CD4-positive, alpha-beta memory T cell (primary cell): ENCODE results near the gene CDC42EP5. TPM values are rescaled to one million over a fixed set of nuclear protein-coding genes. Genes with fewer than 3 reads are reported as not detected.
"Not testable (repeated sequence)": the region's sequence is repeated elsewhere in the genome, so short reads cannot be mapped to it uniquely, and the experiment has no call there.

Experiments
- CTCF ChIA-PET: fragments of 350-600 bp; sonication (Branson Sonifier 250); formaldehyde crosslinking; loops from one replicate; lab custom pipeline; 2021; ENCODE audit warnings: inconsistent platforms; ENCODE audit not compliant: partially characterized antibody; lab: Charles Lee
- POLR2A ChIA-PET: fragments of 350-600 bp; sonication (Branson Sonifier 250); formaldehyde crosslinking; loops from one replicate; lab custom pipeline; 2021; ENCODE audit not compliant: partially characterized antibody; lab: Charles Lee
- DNase-seq, 5 donors: peaks; one replicate each; pipeline versions ENCODE4 v3.0.0 to v3.0.0-alpha.2; 2020 to 2022; ENCODE audit warnings: mixed read lengths in 1 of 5
- H3K27ac ChIP-seq: one replicate; pipeline ENCODE4 v1.7.0; 2013; ENCODE audit warnings: low read depth, low read length
- H3K27me3 ChIP-seq: 2 replicates; pipeline ENCODE4 v1.7.0; 2013; ENCODE audit warnings: mild to moderate bottlenecking, low read length, moderate library complexity; ENCODE audit not compliant: insufficient read depth
- H3K36me3 ChIP-seq: 2 replicates; pipeline ENCODE4 v1.7.0; 2013; ENCODE audit warnings: mild to moderate bottlenecking, low read length, moderate library complexity; ENCODE audit not compliant: insufficient read depth
- H3K4me1 ChIP-seq: 2 replicates; pipeline ENCODE4 v1.7.0; 2013; ENCODE audit warnings: mild to moderate bottlenecking, low read length, moderate library complexity; ENCODE audit not compliant: insufficient read depth
- H3K4me3 ChIP-seq, 2 donors: one replicate each; pipeline ENCODE4 v1.7.0; 2013; ENCODE audit warnings: low read length in 2 of 2, mild to moderate bottlenecking in 1 of 2
- H3K9me3 ChIP-seq, 2 donors: one replicate each; pipeline ENCODE4 v1.7.0; 2013; ENCODE audit warnings: low read length in 2 of 2, control low read depth in 1 of 2; ENCODE audit not compliant: control insufficient read depth in 1 of 2
- H3K27ac Mint-ChIP-seq, 7 donors: one replicate each; pipeline ENCODE4 v1.8.0; 2020 to 2021; ENCODE audit warnings: mixed read lengths in 7 of 7, mild to moderate bottlenecking in 6 of 7, inconsistent platforms in 3 of 7, moderate library complexity in 3 of 7
- H3K27me3 Mint-ChIP-seq, 2 donors: one replicate each; pipeline ENCODE4 v1.8.0; 2020 to 2021; ENCODE audit warnings: mixed read lengths in 2 of 2
- H3K36me3 Mint-ChIP-seq, 2 donors: one replicate each; pipeline ENCODE4 v1.8.0; 2020 to 2021; ENCODE audit warnings: mixed read lengths in 2 of 2, inconsistent platforms in 1 of 2, mild to moderate bottlenecking in 1 of 2
- H3K4me1 Mint-ChIP-seq, 4 donors: one replicate each; pipeline ENCODE4 v1.8.0; 2020 to 2021; ENCODE audit warnings: mixed read lengths in 4 of 4, mild to moderate bottlenecking in 1 of 4
- H3K4me3 Mint-ChIP-seq, 8 donors: one replicate each; pipeline ENCODE4 v1.8.0; 2020 to 2021; ENCODE audit warnings: mixed read lengths in 8 of 8, mild to moderate bottlenecking in 7 of 8, moderate library complexity in 6 of 8, inconsistent platforms in 3 of 8
- H3K9me3 Mint-ChIP-seq, 8 donors: one replicate each; pipeline ENCODE4 v1.8.0; 2020 to 2021; ENCODE audit warnings: mixed read lengths in 8 of 8, mild to moderate bottlenecking in 5 of 8, inconsistent platforms in 3 of 8, moderate library complexity in 1 of 8
- intact Hi-C: fragments of 100-400 bp; cut with micrococcal nuclease; formaldehyde crosslinking; loops from one replicate; pipeline ENCODE4 v1.15.1; 2023
- polyA plus RNA-seq, 2 donors: library from polyadenylated mRNA; unstranded; fragments of 300-500 nt; fragmentation: Illumina TruSeq; gene quantifications; one replicate each; pipeline ENCODE4 v1.2.3, GENCODE V29; 2021
- total RNA-seq, 2 experiments: library from RNA; stranded (reverse); gene quantifications; one replicate each; pipeline ENCODE4 v1.2.3, GENCODE V29; 2021

The CDC42EP5 gene
- total and polyA plus RNA-seq, 4 experiments from 2014 or later = not detected

- H3K27ac Mint-ChIP-seq, H3K9me3 Mint-ChIP-seq, H3K9me3 ChIP-seq, intact Hi-C loops, H3K36me3 Mint-ChIP-seq, H3K27me3 ChIP-seq, DNase-seq, H3K4me1 ChIP-seq, H3K27ac ChIP-seq, H3K36me3 ChIP-seq, POLR2A ChIA-PET, H3K4me3 ChIP-seq: not testable (repeated sequence)
- Mint-ChIP-seq H3K27me3 (peaks cover 18 to 24% of the 10 kb centered on the region in 2 donors), H3K4me3 (peak overlapping the region in 4 of 8 donors; percentile 8 to 67 (median 18)), H3K4me1 (peaks cover 10 to 30% (median 18%) of the 10 kb centered on the region in 4 donors)
- CTCF ChIA-PET = interaction anchor here (1.1 kb wide), 1 partner anchor 17 kb away, joined by 4 read pairs; no protein-coding TSS in a partner anchor
These were observed 25.3 kb upstream of the CDC42EP5 start for GRCh38 chr19:54498451-54498772.

- peak overlapping the region in 3 of 7 donors; percentile 3 to 43 (median 25) for H3K27ac Mint-ChIP-seq
- peak in 2 of 5 donors; percentile 13 to 14 for DNase-seq
- CTCF ChIA-PET = interaction anchor here (1.2 kb wide), 1 partner anchor 17 kb away, joined by 4 read pairs; no protein-coding TSS in a partner anchor
- H3K36me3 ChIP-seq, POLR2A ChIA-PET, H3K27me3 ChIP-seq, H3K36me3 Mint-ChIP-seq, H3K4me1 ChIP-seq, intact Hi-C loops, H3K4me3 ChIP-seq, H3K27ac ChIP-seq, H3K9me3 ChIP-seq, H3K9me3 Mint-ChIP-seq: not testable (repeated sequence)
- peaks cover 10 to 30% (median 18%) of the 10 kb centered on the region in 4 donors for H3K4me1 Mint-ChIP-seq
- H3K27me3 Mint-ChIP-seq = peaks cover 21 to 24% of the 10 kb centered on the region in 2 donors
- peak overlapping the region in 7 of 8 donors; percentile 7 to 67 (median 40) for H3K4me3 Mint-ChIP-seq
These were observed 24.8 kb upstream of the CDC42EP5 start for GRCh38 chr19:54497747-54498450.

- H3K27ac ChIP-seq, H3K9me3 Mint-ChIP-seq, DNase-seq, H3K36me3 ChIP-seq, H3K27me3 ChIP-seq, H3K27ac Mint-ChIP-seq, H3K36me3 Mint-ChIP-seq, H3K4me3 Mint-ChIP-seq, H3K4me3 ChIP-seq, H3K4me1 ChIP-seq, H3K9me3 ChIP-seq, intact Hi-C loops: not testable (repeated sequence)
- peaks cover 10 to 26% (median 18%) of the 10 kb centered on the region in 4 donors for H3K4me1 Mint-ChIP-seq
- peaks cover 14 to 24% of the 10 kb centered on the region in 2 donors for H3K27me3 Mint-ChIP-seq
- ChIA-PET POLR2A (interaction anchor here (0.6 kb wide), 1 partner anchor 583 kb away, joined by 3 read pairs; no protein-coding TSS in a partner anchor), CTCF (interaction anchor here (2.4 kb wide), 1 partner anchor 14 kb away, joined by 13 read pairs; no protein-coding TSS in a partner anchor)
These were observed 22.2 kb upstream of the CDC42EP5 start for GRCh38 chr19:54495284-54495683.

- no peak for DNase-seq
- Histone ChIP-seq H3K9me3 (no peaks in the 10 kb centered on the region), H3K4me3 (no peak overlapping the region), H3K36me3 (no peaks in the 10 kb centered on the region), H3K27ac (no peak overlapping the region), H3K4me1 (no peaks in the 10 kb centered on the region), H3K27me3 (no peaks in the 10 kb centered on the region)
- intact Hi-C loops = no loop called here
- ChIA-PET CTCF (interaction anchor here (2.4 kb wide), 1 partner anchor 13 kb away, joined by 13 read pairs; no protein-coding TSS in a partner anchor), POLR2A (no interaction called here)
- Mint-ChIP-seq H3K36me3 (no peaks in the 10 kb centered on the region), H3K9me3 (no peaks in the 10 kb centered on the region), H3K27me3 (peaks cover 10 to 23% of the 10 kb centered on the region in 2 donors), H3K4me1 (peaks cover 6 to 21% (median 14%) of the 10 kb centered on the region in 4 donors), H3K27ac (no peak overlapping the region), H3K4me3 (no peak overlapping the region)
These were observed 21.0 kb upstream of the CDC42EP5 start for GRCh38 chr19:54493967-54494585.

DNA sequence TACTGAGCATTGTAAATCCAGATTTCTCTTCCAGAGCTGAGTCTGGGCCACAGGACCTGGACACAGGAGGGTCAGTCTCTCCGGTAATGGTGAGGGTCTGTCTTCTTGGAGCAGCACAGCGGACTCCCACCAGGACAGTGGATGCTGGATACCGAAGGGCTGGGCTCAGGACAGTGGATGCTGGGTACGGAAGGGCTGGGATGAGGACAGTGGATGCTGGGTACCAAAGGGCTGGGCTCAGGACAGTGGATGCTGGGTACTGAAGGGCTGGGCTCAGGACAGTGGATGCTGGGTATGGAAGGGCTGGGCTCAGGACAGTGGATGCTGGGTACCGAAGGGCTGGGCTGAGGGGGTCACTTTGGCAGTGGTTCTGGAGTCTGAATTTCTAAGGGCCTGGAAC lies 20.0 kb upstream of the CDC42EP5 start:
- H3K36me3 ChIP-seq, H3K36me3 Mint-ChIP-seq, H3K4me3 Mint-ChIP-seq, H3K9me3 ChIP-seq, H3K27ac ChIP-seq, H3K9me3 Mint-ChIP-seq, H3K27me3 ChIP-seq, H3K27ac Mint-ChIP-seq, POLR2A ChIA-PET, intact Hi-C loops, CTCF ChIA-PET, H3K4me1 ChIP-seq, DNase-seq, H3K4me3 ChIP-seq: not testable (repeated sequence)
- peaks cover 4 to 18% (median 9%) of the 10 kb centered on the region in 4 donors for H3K4me1 Mint-ChIP-seq
- peaks cover 10 to 21% of the 10 kb centered on the region in 2 donors for H3K27me3 Mint-ChIP-seq

DNA sequence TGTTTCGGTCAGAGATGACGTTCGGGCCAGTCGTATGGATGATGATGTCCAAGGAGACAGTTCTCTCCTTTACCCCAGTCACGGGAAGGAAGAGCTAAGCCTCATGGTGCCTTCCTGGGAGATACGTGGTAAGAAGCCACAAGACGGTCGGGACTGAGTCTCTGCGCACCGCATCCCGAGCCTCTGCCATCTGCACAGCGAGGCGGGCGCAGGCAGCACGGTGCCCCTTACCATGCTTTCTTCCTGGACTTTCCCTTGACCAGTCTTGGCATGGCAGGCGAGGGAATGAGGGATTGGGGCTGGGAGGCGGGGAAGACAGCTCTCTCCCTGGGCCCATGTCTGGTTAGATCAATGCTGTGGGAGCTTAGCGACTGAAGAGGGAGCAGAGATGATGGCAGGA lies 19.5 kb upstream of the CDC42EP5 start:
- H3K27ac ChIP-seq = no peak overlapping the region
- Mint-ChIP-seq H3K27me3 (peaks cover 10 to 20% of the 10 kb centered on the region in 2 donors), H3K4me3 (no peak overlapping the region), H3K9me3 (no peaks in the 10 kb centered on the region), H3K36me3 (no peaks in the 10 kb centered on the region), H3K4me1 (peaks cover under 1 to 13% (median 5%) of the 10 kb centered on the region in 4 donors), H3K27ac (no peak overlapping the region)
- H3K4me3 ChIP-seq = no peak overlapping the region
- POLR2A ChIA-PET = no interaction called here
- no peaks in the 10 kb centered on the region for H3K27me3 ChIP-seq
- no peaks in the 10 kb centered on the region for H3K4me1 ChIP-seq
- no peaks in the 10 kb centered on the region for H3K9me3 ChIP-seq
- no peaks in the 10 kb centered on the region for H3K36me3 ChIP-seq
- DNase-seq = no peak
- CTCF ChIA-PET = no interaction called here
- intact Hi-C loops = no loop called here

DNA sequence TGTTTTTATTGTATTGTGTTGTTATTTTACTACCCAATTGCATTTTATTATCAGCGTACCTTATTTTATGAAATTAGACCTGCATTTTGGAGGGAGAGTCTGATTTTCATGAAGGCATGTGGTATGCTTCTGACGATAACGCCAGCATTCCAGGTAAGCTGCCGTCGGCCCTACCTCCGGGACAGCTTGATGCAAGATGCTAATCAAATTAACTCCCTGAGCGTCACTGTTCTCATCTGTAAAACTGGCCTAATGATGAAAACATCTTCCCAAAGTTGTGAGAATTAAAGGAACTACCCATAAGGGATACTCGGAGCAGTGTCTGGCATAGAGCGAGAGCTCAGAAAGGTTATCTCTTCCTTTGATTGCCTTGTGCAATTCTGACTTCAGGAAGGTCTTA lies 16.7 kb upstream of the CDC42EP5 start:
- intact Hi-C loops = no loop called here
- Histone ChIP-seq H3K36me3 (no peaks in the 10 kb centered on the region), H3K27me3 (no peaks in the 10 kb centered on the region), H3K4me1 (no peaks in the 10 kb centered on the region), H3K9me3 (no peaks in the 10 kb centered on the region), H3K27ac (no peak overlapping the region), H3K4me3 (no peak overlapping the region)
- Mint-ChIP-seq H3K9me3 (no peaks in the 10 kb centered on the region), H3K27ac (no peak overlapping the region), H3K4me1 (no peaks in the 10 kb centered on the region), H3K4me3 (no peak overlapping the region), H3K27me3 (peaks cover 8 to 16% of the 10 kb centered on the region in 2 donors), H3K36me3 (no peaks in the 10 kb centered on the region)
- no peak for DNase-seq
- CTCF ChIA-PET = interaction anchor here (1.8 kb wide), 1 partner anchor 9 kb away, joined by 6 read pairs; no protein-coding TSS in a partner anchor
- POLR2A ChIA-PET = no interaction called here
